Astrocyte (in vitro differentiated cells and primary cell): Measurements from ENCODE around the gene ZNF80.
"Not testable (repeated sequence)": the region's sequence is repeated elsewhere in the genome, so short reads cannot be mapped to it uniquely, and the experiment has no call there.

Source experiments
- CTCF ChIP-seq: IDR thresholded peaks from 2 replicates; pipeline ENCODE4 v1.5.1; 2011; ENCODE audit warnings: low read depth, mild to moderate bottlenecking, inconsistent platforms, low read length, moderate library complexity; ENCODE audit not compliant: insufficient read depth
- EZH2 ChIP-seq: IDR thresholded peaks from 2 replicates; pipeline ENCODE4 v1.6.1; 2012; ENCODE audit warnings: mild to moderate bottlenecking, low read length, inconsistent platforms; ENCODE audit not compliant: insufficient read depth

DNA sequence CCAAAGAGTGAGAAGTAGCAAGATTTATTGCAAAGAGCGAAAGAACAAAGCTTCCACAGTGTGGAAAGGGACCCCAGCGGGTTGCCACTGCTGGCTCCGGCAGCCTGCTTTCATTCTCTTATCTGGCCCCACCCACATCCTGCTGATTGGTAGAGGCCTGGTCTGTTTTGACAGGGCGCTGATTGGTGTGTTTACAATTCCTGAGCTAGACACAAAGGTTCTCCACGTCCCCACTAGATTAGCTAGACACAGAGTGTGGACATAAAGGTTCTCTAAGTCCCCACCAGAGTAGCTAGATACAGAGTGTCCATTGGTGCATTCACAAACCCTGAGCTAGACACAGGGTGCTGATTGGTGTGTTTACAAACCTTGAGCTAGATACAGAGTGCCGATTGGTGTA is at the start of gene ZNF80:
- not testable (repeated sequence) for TF ChIP-seq EZH2, CTCF
